HG03571 (cell line): Measurements from ENCODE around the gene VAPB.

Experiments
- ATAC-seq: cut with Tn5 transposase; IDR thresholded peaks from one replicate; pipeline ENCODE4 v1.9.1; 2021; ENCODE audit not compliant: unreplicated experiment

The VAPB gene

GRCh38 chr20:58458342-58459057, 69.5 kb downstream of the VAPB start:
- ATAC-seq, result peak; percentile 96

- ATAC-seq, result peak; percentile 20
Observed at GRCh38 chr20:58459058-58459750, 70.2 kb downstream of the VAPB start.

GRCh38 chr20:58461104-58461503, 72.1 kb downstream of the VAPB start:
- ATAC-seq, result no peak

- no peak for ATAC-seq
Observed at GRCh38 chr20:58461899-58462298, 72.9 kb downstream of the VAPB start.

- no peak for ATAC-seq
Observed at GRCh38 chr20:58463256-58463655, 74.2 kb downstream of the VAPB start.

- no peak for ATAC-seq
Observed at GRCh38 chr20:58464838-58465237, 75.8 kb downstream of the VAPB start.

- no peak for ATAC-seq
Observed at GRCh38 chr20:58466095-58466708, 77.2 kb downstream of the VAPB start.

- no peak for ATAC-seq
Observed at GRCh38 chr20:58466729-58467571, 77.9 kb downstream of the VAPB start.

GRCh38 chr20:58467572-58468527, 78.8 kb downstream of the VAPB start:
- ATAC-seq, result no peak

- ATAC-seq, result no peak
Observed at GRCh38 chr20:58469616-58470015, 80.6 kb downstream of the VAPB start.

GRCh38 chr20:58470336-58471192, 81.5 kb downstream of the VAPB start:
- no peak for ATAC-seq

- no peak for ATAC-seq
Observed at GRCh38 chr20:58471193-58472164, 82.5 kb downstream of the VAPB start.

- ATAC-seq, result no peak
Observed at GRCh38 chr20:58472273-58473018, 83.4 kb downstream of the VAPB start.

GRCh38 chr20:58473453-58474425, 84.7 kb downstream of the VAPB start:
- no peak for ATAC-seq

GRCh38 chr20:58475466-58475865, 86.4 kb downstream of the VAPB start:
- ATAC-seq, result no peak

GRCh38 chr20:58478141-58478805, 89.2 kb downstream of the VAPB start:
- no peak for ATAC-seq
